Neutrophil (primary cell): ENCODE data around the gene ANKRD39.

Source experiments
- H3K27ac ChIP-seq: fragments of 200-600 bp; sonication (generic); 2 replicates; pipeline ENCODE4 v1.5.1; 2016; ENCODE audit warnings: mild to moderate bottlenecking, moderate library complexity
- H3K27me3 ChIP-seq: fragments of 200-600 bp; sonication (generic); 2 replicates; pipeline ENCODE4 v1.6.0; 2016; ENCODE audit warnings: mild to moderate bottlenecking
- H3K36me3 ChIP-seq: fragments of 200-600 bp; sonication (generic); 2 replicates; pipeline ENCODE4 v1.5.1; 2017
- H3K4me1 ChIP-seq, 2 experiments: fragments of 200-600 bp in 1 of 2; sonication (generic) in 1 of 2; 1 replicate in 1 of 2; 2 replicates in 1 of 2; pipeline versions ENCODE4 v1.5.1 to v1.6.1; 2013 to 2016; ENCODE audit warnings: low read depth in 1 of 2, low read length in 1 of 2, mild to moderate bottlenecking in 1 of 2, moderate library complexity in 1 of 2; ENCODE audit not compliant: control insufficient read depth in 1 of 2, insufficient read depth in 1 of 2
- H3K4me3 ChIP-seq, 2 experiments: fragments of 200-600 bp in 1 of 2; sonication (generic) in 1 of 2; 1 replicate in 1 of 2; 2 replicates in 1 of 2; pipeline ENCODE4 v1.5.1; 2013 to 2016; ENCODE audit warnings: low read depth in 1 of 2, low read length in 1 of 2, mild to moderate bottlenecking in 1 of 2, moderate library complexity in 1 of 2
- H3K9me3 ChIP-seq: fragments of 200-600 bp; sonication (generic); 2 replicates; pipeline ENCODE4 v1.5.1; 2016
- TF ChIP-seq, protein P1 (sequence below): fragments of 200-600 bp; sonication (generic); IDR thresholded peaks from 2 replicates; pipeline ENCODE4 v1.5.1; 2016; ENCODE audit warnings: antibody characterized with exemption

The ANKRD39 gene

DNA sequence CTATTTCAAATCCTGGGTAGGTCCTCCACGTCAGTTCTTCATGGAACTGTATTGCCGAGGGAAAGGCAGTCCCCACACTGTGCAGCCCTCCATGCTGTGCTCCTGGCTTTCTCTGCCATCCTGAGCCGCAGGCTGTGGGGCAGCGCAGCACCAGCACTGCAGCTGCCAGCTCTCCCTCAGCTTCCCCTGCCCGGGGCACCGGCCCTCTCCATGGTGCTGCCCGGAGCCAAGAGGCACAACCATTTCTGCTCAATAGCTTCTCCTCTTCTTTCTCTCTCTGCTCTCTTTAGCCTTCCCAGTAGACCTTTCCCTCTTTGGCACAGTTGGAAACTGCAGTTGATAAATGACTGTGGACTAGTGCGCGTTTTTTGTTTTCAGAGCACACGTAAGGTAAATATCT is 26.1 kb downstream of the ANKRD39 start:
- H3K36me3 ChIP-seq = peaks cover 85% of the 10 kb centered on the region
- H3K27ac ChIP-seq = no peak overlapping the region
- no peaks in the 10 kb centered on the region for H3K4me1 ChIP-seq
- no peaks in the 10 kb centered on the region for H3K9me3 ChIP-seq
- no peaks in the 10 kb centered on the region for H3K27me3 ChIP-seq
- TF ChIP-seq, protein P1, sequence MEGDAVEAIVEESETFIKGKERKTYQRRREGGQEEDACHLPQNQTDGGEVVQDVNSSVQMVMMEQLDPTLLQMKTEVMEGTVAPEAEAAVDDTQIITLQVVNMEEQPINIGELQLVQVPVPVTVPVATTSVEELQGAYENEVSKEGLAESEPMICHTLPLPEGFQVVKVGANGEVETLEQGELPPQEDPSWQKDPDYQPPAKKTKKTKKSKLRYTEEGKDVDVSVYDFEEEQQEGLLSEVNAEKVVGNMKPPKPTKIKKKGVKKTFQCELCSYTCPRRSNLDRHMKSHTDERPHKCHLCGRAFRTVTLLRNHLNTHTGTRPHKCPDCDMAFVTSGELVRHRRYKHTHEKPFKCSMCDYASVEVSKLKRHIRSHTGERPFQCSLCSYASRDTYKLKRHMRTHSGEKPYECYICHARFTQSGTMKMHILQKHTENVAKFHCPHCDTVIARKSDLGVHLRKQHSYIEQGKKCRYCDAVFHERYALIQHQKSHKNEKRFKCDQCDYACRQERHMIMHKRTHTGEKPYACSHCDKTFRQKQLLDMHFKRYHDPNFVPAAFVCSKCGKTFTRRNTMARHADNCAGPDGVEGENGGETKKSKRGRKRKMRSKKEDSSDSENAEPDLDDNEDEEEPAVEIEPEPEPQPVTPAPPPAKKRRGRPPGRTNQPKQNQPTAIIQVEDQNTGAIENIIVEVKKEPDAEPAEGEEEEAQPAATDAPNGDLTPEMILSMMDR = no peak
- no peak overlapping the region for H3K4me3 ChIP-seq

DNA sequence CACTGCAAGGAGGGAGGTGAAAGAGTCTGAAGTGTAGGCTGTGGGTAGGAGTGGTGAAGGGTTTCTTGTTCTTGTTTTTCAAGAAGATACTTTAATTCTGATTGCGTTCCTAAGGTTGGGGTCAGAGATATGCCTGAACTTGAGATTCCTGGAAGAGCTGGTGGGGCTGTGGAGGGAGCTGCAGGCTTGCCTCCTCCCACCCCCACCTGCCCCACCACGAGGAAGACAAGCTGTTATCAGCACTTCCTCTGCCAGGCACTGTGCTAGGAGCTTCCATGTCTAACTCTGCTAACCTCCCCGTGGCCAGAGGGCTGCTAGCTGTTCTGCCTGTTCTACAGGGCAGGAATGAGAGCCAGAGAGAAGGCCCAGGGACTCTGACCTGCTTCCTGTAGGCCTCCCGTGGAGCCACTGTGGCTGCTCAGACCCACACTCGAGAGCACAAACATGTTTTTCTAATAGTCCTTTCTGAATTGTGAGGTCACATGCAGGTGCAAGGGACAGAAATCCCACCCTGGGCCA is 27.7 kb downstream of the ANKRD39 start:
- Histone ChIP-seq H3K4me1 (no peaks in the 10 kb centered on the region), H3K4me3 (no peak overlapping the region), H3K27ac (no peak overlapping the region), H3K9me3 (no peaks in the 10 kb centered on the region), H3K27me3 (no peaks in the 10 kb centered on the region), H3K36me3 (peaks cover 100% of the 10 kb centered on the region)
- TF ChIP-seq, protein P1 = no peak

DNA sequence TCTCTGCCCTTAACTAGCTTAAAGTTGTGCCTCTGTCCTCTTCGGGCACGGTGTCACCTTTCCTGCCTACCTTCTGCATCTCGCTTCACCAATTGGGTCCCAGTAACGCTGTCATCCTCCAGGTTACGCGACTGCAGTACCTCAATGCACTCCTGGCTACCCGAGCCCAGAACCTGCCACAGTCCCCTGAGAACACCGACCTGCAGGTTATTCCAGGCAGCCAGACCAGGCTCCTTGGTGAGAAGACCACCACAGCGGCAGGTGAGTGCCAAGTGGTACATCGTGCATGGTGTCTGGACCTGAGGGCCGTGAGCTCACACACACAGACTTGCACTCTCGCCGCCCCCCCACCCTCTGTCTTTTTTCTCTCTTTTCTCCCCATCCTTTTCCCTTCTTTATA is 28.9 kb downstream of the ANKRD39 start:
- Histone ChIP-seq H3K4me3 (no peak overlapping the region), H3K9me3 (no peaks in the 10 kb centered on the region), H3K27me3 (no peaks in the 10 kb centered on the region), H3K27ac (no peak overlapping the region), H3K4me1 (no peaks in the 10 kb centered on the region), H3K36me3 (peaks cover 100% of the 10 kb centered on the region)
- TF ChIP-seq, protein P1 = no peak

DNA sequence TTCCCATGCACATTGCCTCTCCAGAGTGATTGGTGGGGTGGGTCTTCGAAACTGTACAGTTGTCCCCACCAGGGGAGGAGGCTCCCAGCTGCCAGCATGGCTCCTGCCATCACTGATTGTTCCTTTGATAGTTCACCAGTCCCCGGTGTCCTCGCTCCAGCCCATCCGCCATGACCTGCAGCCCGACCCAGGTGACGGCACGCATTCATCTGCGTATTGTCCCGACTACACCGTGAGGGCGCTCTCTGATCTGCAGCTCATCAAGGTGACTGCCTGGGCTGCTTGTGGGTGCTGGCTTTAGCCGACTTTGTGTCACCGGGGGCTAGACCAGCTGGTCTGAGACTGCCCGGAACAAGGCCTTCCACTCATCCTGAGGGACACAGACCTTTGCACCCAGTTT is 29.4 kb downstream of the ANKRD39 start:
- H3K27me3 ChIP-seq = no peaks in the 10 kb centered on the region
- TF ChIP-seq, protein P1 = no peak
- peaks cover 100% of the 10 kb centered on the region for H3K36me3 ChIP-seq

DNA sequence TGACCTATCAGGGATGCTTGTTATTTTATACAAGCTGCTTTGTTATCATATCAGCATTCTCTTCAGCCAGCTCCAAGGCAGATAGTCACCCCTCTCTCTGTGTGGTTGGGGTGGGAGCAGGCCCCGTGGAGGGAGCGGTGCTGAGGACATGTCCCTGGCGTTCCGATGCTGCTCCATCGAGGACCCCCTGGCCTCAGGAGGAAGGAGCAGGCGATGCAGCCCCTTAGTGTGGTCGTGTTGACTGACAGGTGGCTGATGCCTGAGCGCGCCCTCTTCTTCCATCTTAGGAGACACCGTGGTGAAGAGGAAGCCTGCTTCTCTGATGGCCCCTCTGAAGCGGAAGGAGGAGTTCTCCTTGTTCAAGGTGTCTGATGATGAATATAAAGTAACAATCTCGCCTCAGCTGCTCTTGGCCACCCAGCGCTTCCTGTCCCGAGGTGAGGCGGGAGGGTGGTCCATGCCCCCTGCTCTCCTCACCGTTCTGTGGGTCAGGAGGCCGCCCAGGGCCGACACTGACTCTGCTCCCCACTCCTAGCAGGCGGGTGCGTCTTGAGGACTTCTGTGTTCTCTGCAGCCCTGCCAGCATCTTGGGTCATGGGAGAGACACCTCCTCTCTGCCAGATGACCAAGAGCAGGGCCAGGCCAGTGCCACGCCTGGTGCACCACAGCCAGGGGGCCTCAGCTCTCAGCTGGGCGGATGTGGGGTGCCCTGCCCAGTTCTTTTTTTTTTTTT is 31.1 kb downstream of the ANKRD39 start:
- no peak overlapping the region for H3K4me3 ChIP-seq
- TF ChIP-seq, protein P1 = no peak
- no peak overlapping the region for H3K27ac ChIP-seq
- H3K4me1 ChIP-seq = no peaks in the 10 kb centered on the region
- peaks cover 91% of the 10 kb centered on the region for H3K36me3 ChIP-seq
- no peaks in the 10 kb centered on the region for H3K27me3 ChIP-seq
- H3K9me3 ChIP-seq = no peaks in the 10 kb centered on the region

More for the DNA sequence above, 29.4 kb downstream of the ANKRD39 start:
- H3K27ac ChIP-seq = no peak overlapping the region
- no peak overlapping the region for H3K4me3 ChIP-seq
- H3K9me3 ChIP-seq = no peaks in the 10 kb centered on the region
- H3K4me1 ChIP-seq = no peaks in the 10 kb centered on the region
